Effector memory CD8-positive, alpha-beta T cell (primary cell): ENCODE measurements around the gene ATG7.
"Not testable (repeated sequence)": the region's sequence is repeated elsewhere in the genome, so short reads cannot be mapped to it uniquely, and the experiment has no call there.

Experiments
- ATAC-seq: fragments of 150-1000 bp; cut with Tn5 transposase; replicated peaks from 2 replicates; pipeline ENCODE4 v1.10.0; 2021; ENCODE audit warnings: mild to moderate bottlenecking, moderate library complexity
- DNase-seq, 3 experiments: peaks; one replicate each; pipeline ENCODE4 v3.0.0; 2021
- H3K27ac Mint-ChIP-seq, 2 donors: one replicate each; pipeline ENCODE4 v1.8.0; 2022; ENCODE audit warnings: mild to moderate bottlenecking in 2 of 2, mixed read lengths in 2 of 2, moderate library complexity in 2 of 2
- H3K27me3 Mint-ChIP-seq, 2 donors: one replicate each; pipeline ENCODE4 v1.8.0; 2022; ENCODE audit warnings: mixed read lengths in 2 of 2
- H3K36me3 Mint-ChIP-seq: one replicate; pipeline ENCODE4 v1.8.0; 2022; ENCODE audit warnings: mild to moderate bottlenecking, moderate library complexity, mixed read lengths; ENCODE audit not compliant: insufficient read depth
- H3K4me1 Mint-ChIP-seq, 2 donors: one replicate each; pipeline ENCODE4 v1.8.0; 2022; ENCODE audit warnings: low read depth in 2 of 2, mixed read lengths in 2 of 2
- H3K4me3 Mint-ChIP-seq, 2 donors: one replicate each; pipeline ENCODE4 v1.8.0; 2022; ENCODE audit warnings: mild to moderate bottlenecking in 2 of 2, mixed read lengths in 2 of 2, moderate library complexity in 2 of 2
- H3K9me3 Mint-ChIP-seq, 2 donors: one replicate each; pipeline ENCODE4 v1.8.0; 2022; ENCODE audit warnings: mixed read lengths in 2 of 2

Gene ATG7

GRCh38 chr3:11498646-11499045 lies 226.4 kb downstream of the ATG7 start:
- H3K27ac Mint-ChIP-seq: no peak overlapping the region
- H3K9me3 Mint-ChIP-seq: no peaks in the 10 kb centered on the region
- no peak overlapping the region for H3K4me3 Mint-ChIP-seq
- no peak for DNase-seq
- H3K27me3 Mint-ChIP-seq: no peaks in the 10 kb centered on the region
- peaks cover 5% of the 10 kb centered on the region for H3K36me3 Mint-ChIP-seq
- no peak for ATAC-seq
- H3K4me1 Mint-ChIP-seq: peaks cover 3 to 8% of the 10 kb centered on the region in 2 donors

DNA sequence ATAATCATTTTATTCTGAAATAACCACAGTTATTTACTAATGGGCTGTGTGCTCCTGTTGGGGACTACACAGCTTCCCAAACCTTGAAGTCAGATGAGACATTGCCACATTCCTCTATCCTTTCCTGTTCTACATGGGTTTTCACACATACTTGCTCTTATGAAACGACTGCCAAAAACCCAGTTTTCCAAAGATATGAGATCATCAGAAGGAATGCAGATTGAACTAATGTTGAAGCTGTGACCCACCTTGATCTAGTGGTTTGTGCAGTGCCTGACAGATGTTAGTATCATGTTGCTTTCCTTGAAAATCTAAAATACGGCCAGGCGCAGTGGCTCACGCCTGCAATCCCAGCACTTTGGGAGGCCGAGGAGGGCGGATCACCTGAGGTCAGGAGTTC lies 226.9 kb downstream of the ATG7 start:
- H3K36me3 Mint-ChIP-seq: peaks cover 5% of the 10 kb centered on the region
- ATAC-seq (no peak), DNase-seq (no peak)
- no peaks in the 10 kb centered on the region for H3K27me3 Mint-ChIP-seq
- H3K27ac Mint-ChIP-seq: no peak overlapping the region
- H3K4me1 Mint-ChIP-seq: peaks cover under 1 to 3% of the 10 kb centered on the region in 2 donors
- no peak overlapping the region for H3K4me3 Mint-ChIP-seq
- no peaks in the 10 kb centered on the region for H3K9me3 Mint-ChIP-seq

DNA sequence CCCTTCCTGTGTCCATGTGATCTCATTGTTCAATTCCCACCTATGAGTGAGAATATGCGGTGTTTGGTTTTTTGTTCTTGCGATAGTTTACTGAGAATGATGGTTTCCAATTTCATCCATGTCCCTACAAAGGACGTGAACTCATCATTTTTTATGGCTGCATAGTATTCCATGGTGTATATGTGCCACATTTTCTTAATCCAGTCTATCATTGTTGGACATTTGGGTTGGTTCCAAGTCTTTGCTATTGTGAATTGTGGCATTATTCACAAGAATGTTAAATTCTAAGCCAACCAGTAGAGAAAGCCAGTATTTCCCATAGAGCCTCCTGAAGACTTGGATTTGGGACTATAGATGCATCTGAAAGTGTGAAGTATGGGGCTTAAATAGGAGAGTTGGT lies 230.2 kb downstream of the ATG7 start:
- not testable (repeated sequence) for H3K27ac Mint-ChIP-seq, H3K9me3 Mint-ChIP-seq, ATAC-seq, H3K4me3 Mint-ChIP-seq, H3K4me1 Mint-ChIP-seq, H3K27me3 Mint-ChIP-seq, H3K36me3 Mint-ChIP-seq, DNase-seq

GRCh38 chr3:11507719-11508118 lies 235.5 kb downstream of the ATG7 start:
- no peaks in the 10 kb centered on the region for H3K27me3 Mint-ChIP-seq
- H3K4me1 Mint-ChIP-seq: no peaks in the 10 kb centered on the region
- no peaks in the 10 kb centered on the region for H3K9me3 Mint-ChIP-seq
- H3K36me3 Mint-ChIP-seq: no peaks in the 10 kb centered on the region
- ATAC-seq: no peak
- no peak for DNase-seq
- peak overlapping the region in 1 of 2 donors; percentile 45 for H3K27ac Mint-ChIP-seq
- no peak overlapping the region for H3K4me3 Mint-ChIP-seq

- Mint-ChIP-seq H3K4me3 (no peak overlapping the region), H3K9me3 (no peaks in the 10 kb centered on the region), H3K27ac (peak overlapping the region in 1 of 2 donors; percentile 41), H3K27me3 (no peaks in the 10 kb centered on the region), H3K4me1 (no peaks in the 10 kb centered on the region), H3K36me3 (no peaks in the 10 kb centered on the region)
- DNase-seq: no peak
- no peak for ATAC-seq
These were observed 236.4 kb downstream of the ATG7 start for GRCh38 chr3:11508346-11509172.

GRCh38 chr3:11509173-11510000 lies 237.2 kb downstream of the ATG7 start:
- peaks cover 0 to 5% of the 10 kb centered on the region in 2 donors for H3K4me1 Mint-ChIP-seq
- H3K4me3 Mint-ChIP-seq: no peak overlapping the region
- ATAC-seq (no peak), DNase-seq (no peak)
- H3K27me3 Mint-ChIP-seq: no peaks in the 10 kb centered on the region
- no peaks in the 10 kb centered on the region for H3K36me3 Mint-ChIP-seq
- H3K9me3 Mint-ChIP-seq: no peaks in the 10 kb centered on the region
- H3K27ac Mint-ChIP-seq: no peak overlapping the region

GRCh38 chr3:11510001-11510340 lies 237.8 kb downstream of the ATG7 start:
- Mint-ChIP-seq H3K4me3 (no peak overlapping the region), H3K36me3 (no peaks in the 10 kb centered on the region), H3K27ac (no peak overlapping the region), H3K27me3 (no peaks in the 10 kb centered on the region), H3K4me1 (peaks cover 0 to 5% of the 10 kb centered on the region in 2 donors), H3K9me3 (no peaks in the 10 kb centered on the region)
- DNase-seq (no peak), ATAC-seq (no peak)

DNA sequence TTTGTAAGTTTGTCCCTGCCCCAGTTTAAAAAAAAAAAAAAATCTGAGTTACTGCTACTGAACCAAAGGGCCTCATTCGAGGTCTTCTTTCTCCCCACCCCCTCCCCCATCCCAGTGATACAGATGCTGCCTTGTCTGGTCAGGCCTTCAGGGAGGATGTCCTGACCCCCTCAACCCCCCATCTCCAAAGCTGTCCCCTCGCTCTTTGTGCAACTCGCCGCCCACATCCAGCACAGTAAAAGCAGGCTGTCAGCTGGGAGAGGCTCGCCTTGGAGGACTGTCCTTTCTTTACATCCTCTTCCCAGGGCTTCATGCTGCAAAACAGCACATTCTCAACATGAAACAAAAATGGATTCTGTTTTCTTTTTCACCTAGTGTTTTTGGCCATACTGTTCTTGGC lies 238.2 kb downstream of the ATG7 start:
- no peaks in the 10 kb centered on the region for H3K27me3 Mint-ChIP-seq
- H3K36me3 Mint-ChIP-seq: peaks cover 1% of the 10 kb centered on the region
- H3K4me1 Mint-ChIP-seq: peaks cover 0 to 5% of the 10 kb centered on the region in 2 donors
- H3K9me3 Mint-ChIP-seq: no peaks in the 10 kb centered on the region
- H3K4me3 Mint-ChIP-seq: no peak overlapping the region
- H3K27ac Mint-ChIP-seq: no peak overlapping the region
- DNase-seq: no peak
- ATAC-seq: no peak

DNA sequence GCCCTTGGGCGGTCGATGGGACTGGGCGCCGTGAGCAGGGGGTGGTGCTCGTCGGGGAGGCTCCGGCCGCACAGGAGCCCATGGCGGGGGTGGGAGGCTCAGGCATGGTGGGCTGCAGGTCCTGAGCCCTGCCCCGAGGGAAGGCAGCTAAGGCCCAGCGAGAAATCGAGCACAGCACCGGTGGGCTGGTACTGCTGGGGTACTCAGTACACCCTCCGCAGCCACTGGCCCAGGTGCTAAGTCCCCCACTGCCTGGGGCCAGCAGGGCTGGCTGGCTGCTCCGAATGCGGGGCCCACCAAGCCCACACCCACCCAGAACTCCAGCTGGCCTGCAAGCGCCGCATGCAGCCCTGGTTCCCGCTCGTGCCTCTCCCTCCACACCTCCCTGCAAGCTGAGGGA lies 239.4 kb downstream of the ATG7 start:
- not testable (repeated sequence) for H3K27ac Mint-ChIP-seq, ATAC-seq, H3K36me3 Mint-ChIP-seq, DNase-seq, H3K9me3 Mint-ChIP-seq, H3K4me3 Mint-ChIP-seq, H3K27me3 Mint-ChIP-seq, H3K4me1 Mint-ChIP-seq

- H3K36me3 Mint-ChIP-seq, H3K27ac Mint-ChIP-seq: not testable (repeated sequence)
- peaks cover 4 to 14% of the 10 kb centered on the region in 2 donors for H3K4me1 Mint-ChIP-seq
These were observed 241.1 kb downstream of the ATG7 start for GRCh38 chr3:11513125-11513816.

GRCh38 chr3:11513817-11514135 lies 241.6 kb downstream of the ATG7 start:
- DNase-seq: no peak
- Mint-ChIP-seq H3K4me3 (no peak overlapping the region), H3K27ac (no peak overlapping the region), H3K4me1 (peaks cover 4 to 14% of the 10 kb centered on the region in 2 donors), H3K36me3 (peaks cover 4% of the 10 kb centered on the region), H3K27me3 (no peaks in the 10 kb centered on the region), H3K9me3 (no peaks in the 10 kb centered on the region)
- ATAC-seq: no peak

More at GRCh38 chr3:11513125-11513816, 241.1 kb downstream of the ATG7 start:
- DNase-seq, ATAC-seq, H3K9me3 Mint-ChIP-seq, H3K4me3 Mint-ChIP-seq, H3K27me3 Mint-ChIP-seq: not testable (repeated sequence)

DNA sequence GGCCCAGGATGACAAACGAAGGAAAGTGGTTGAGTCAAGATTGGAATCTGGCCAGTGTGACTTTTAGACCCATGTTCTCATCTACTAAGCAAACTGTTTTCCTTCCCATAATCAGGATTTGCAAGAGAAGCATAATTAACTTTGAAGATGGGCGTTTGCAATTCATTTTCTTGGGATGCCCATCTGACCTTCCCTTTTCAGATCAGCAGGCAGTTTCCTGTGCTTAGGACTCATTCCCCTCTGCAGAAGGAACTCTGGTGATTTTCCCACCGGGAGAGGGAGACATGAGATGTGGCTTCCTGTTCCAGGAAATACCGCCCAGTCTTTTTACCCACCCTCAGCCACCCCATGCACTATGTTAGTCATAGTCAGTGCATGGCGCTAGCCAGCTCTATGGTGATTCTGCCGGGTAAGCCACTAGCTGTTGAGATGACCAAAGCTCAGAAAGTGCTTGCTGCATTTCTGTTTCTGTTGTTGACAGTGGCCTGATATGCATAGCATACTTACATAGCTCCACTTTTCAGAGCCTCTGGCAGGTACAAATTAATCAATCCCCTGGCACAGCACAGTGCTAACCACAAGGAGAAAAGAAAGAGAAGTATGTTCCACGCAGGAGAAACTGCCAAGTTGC lies 242.1 kb downstream of the ATG7 start:
- ATAC-seq (no peak), DNase-seq (no peak)
- Mint-ChIP-seq H3K4me3 (no peak overlapping the region), H3K9me3 (no peaks in the 10 kb centered on the region), H3K27ac (no peak overlapping the region), H3K36me3 (peaks cover 4% of the 10 kb centered on the region), H3K27me3 (no peaks in the 10 kb centered on the region), H3K4me1 (peaks cover 4 to 14% of the 10 kb centered on the region in 2 donors)

DNA sequence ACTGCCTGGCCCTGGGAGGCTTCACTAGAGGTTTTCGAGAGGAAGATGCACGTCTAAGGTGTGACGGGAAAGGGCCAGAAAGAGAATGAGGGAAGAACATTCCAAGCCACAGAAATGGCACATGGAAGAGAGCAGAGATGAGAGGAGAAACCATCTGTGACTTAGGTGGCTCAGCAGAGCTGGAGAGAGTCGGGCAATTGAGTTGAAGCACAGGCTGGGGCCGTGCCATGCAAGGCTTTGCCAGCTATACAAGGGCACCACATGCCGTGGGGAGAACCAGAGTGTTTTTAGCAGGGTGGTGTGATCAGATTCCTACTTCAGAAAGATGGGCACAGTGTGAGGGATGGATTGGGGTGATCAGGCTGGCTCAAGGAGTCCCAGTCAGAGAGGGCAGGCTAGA lies 245.4 kb downstream of the ATG7 start:
- ATAC-seq: no peak
- no peaks in the 10 kb centered on the region for H3K27me3 Mint-ChIP-seq

More for the DNA sequence above, 245.4 kb downstream of the ATG7 start:
- Mint-ChIP-seq H3K36me3 (peaks cover 4% of the 10 kb centered on the region), H3K4me3 (no peak overlapping the region), H3K9me3 (no peaks in the 10 kb centered on the region), H3K4me1 (peaks cover 6 to 14% of the 10 kb centered on the region in 2 donors), H3K27ac (peak overlapping the region in 1 of 2 donors; percentile 32)
- DNase-seq: no peak
